GM12878 (cell line): Measurements from ENCODE around the gene SCLT1. TPM values are rescaled to one million over a fixed set of nuclear protein-coding genes. Genes with fewer than 3 reads are reported as not detected.

ENCODE experiments used
- BCLAF1 ChIP-seq: fragments of 450-650 bp; IDR thresholded peaks from 2 replicates; pipeline ENCODE4 v1.6.1; 2017; ENCODE audit warnings: antibody characterized with exemption, mild to moderate bottlenecking, moderate library complexity
- BMI1 ChIP-seq: fragments of 450-650 bp; IDR thresholded peaks from 2 replicates; pipeline ENCODE4 v1.6.1; 2016; ENCODE audit warnings: mild to moderate bottlenecking, moderate library complexity, borderline replicate concordance
- FOXK2 ChIP-seq: fragments of 450-650 bp; IDR thresholded peaks from 2 replicates; pipeline ENCODE4 v1.6.1; 2017; ENCODE audit warnings: mild to moderate bottlenecking, moderate library complexity
- IKZF1 ChIP-seq: fragments of 450-650 bp; conservative IDR thresholded peaks from 2 replicates; pipeline ENCODE4 v1.6.1; 2017; ENCODE audit warnings: antibody characterized with exemption, mild to moderate bottlenecking
- IRF3 ChIP-seq: fragments of 450-650 bp; IDR thresholded peaks from 2 replicates; pipeline ENCODE4 v1.6.1; 2014; ENCODE audit warnings: mild to moderate bottlenecking
- JUNB ChIP-seq: IDR thresholded peaks from 2 replicates; pipeline ENCODE4 v1.6.1; 2016; ENCODE audit warnings: antibody characterized with exemption, mild to moderate bottlenecking
- LARP7 ChIP-seq: fragments of 450-650 bp; IDR thresholded peaks from 2 replicates; pipeline ENCODE4 v1.6.1; 2017; ENCODE audit warnings: mild to moderate bottlenecking
- NFXL1 ChIP-seq: fragments of 450-650 bp; IDR thresholded peaks from 2 replicates; pipeline ENCODE4 v1.6.1; 2017; ENCODE audit warnings: antibody characterized with exemption, mild to moderate bottlenecking, borderline replicate concordance
- POU2F2 ChIP-seq: IDR thresholded peaks from 3 replicates; pipeline ENCODE4 v1.6.1; 2011; ENCODE audit warnings: low read depth, mild to moderate bottlenecking, low read length, borderline replicate concordance
- RB1 ChIP-seq: fragments of 450-650 bp; formaldehyde crosslinking; IDR thresholded peaks from 2 replicates; pipeline ENCODE4 v1.6.1; 2017; ENCODE audit warnings: mild to moderate bottlenecking, borderline replicate concordance
- RBBP5 ChIP-seq: fragments of 200-600 bp; sonication (generic); conservative IDR thresholded peaks from 2 replicates; pipeline ENCODE4 v1.6.1; 2016
- SMAD5 ChIP-seq: IDR thresholded peaks from 2 replicates; pipeline ENCODE4 v1.6.1; 2016; ENCODE audit warnings: antibody characterized with exemption, low read depth
- SMARCA5 ChIP-seq: fragments of 450-650 bp; IDR thresholded peaks from 2 replicates; pipeline ENCODE4 v1.6.1; 2017; ENCODE audit warnings: mild to moderate bottlenecking
- STAT3 ChIP-seq: IDR thresholded peaks from 2 replicates; pipeline ENCODE4 v1.6.1; 2011; ENCODE audit warnings: low read depth, low read length, improper control_type of control experiment
- SUPT20H ChIP-seq: IDR thresholded peaks from 2 replicates; pipeline ENCODE4 v1.6.1; 2011; ENCODE audit warnings: low read depth, mild to moderate bottlenecking, low read length, moderate library complexity, borderline replicate concordance; ENCODE audit not compliant: control insufficient read depth
- TARDBP ChIP-seq: IDR thresholded peaks from 2 replicates; pipeline ENCODE4 v1.6.1; 2016; ENCODE audit warnings: borderline replicate concordance
- TBL1XR1 ChIP-seq: IDR thresholded peaks from 2 replicates; pipeline ENCODE4 v1.6.1; 2012; ENCODE audit warnings: low read depth, low read length, improper control_type of control experiment
- ZNF274 ChIP-seq: IDR thresholded peaks from one replicate; pipeline ENCODE4 v1.8.0; 2011; ENCODE audit not compliant: insufficient read length, insufficient read depth
- ZNF384 ChIP-seq: IDR thresholded peaks from 2 replicates; pipeline ENCODE4 v1.6.1; 2012; ENCODE audit warnings: low read depth, mild to moderate bottlenecking, low read length, improper control_type of control experiment, borderline replicate concordance
- polyA plus RNA-seq, 11 experiments: library from polyadenylated mRNA; depleted of rRNA in 4 of 11; unstranded in 6 of 11; stranded (reverse) in 5 of 11; fragments of >200 nt; fragmentation: Nextera tagmentation in 4 of 11; fragmentation: Illumina TruSeq in 1 of 11; extraction: Ambion mirVana in 4 of 11; extraction: Trizol in 1 of 11; gene quantifications; 1 replicate in 1 of 11; 2 replicates in 10 of 11; pipeline versions ENCODE4 v1.2.1 to v1.2.3, GENCODE V29; 2011 to 2016; ENCODE audit warnings: inconsistent platforms in 2 of 11, missing spikeins in 2 of 11, low read depth in 1 of 11
- total RNA-seq, 4 experiments: library from RNA; depleted of rRNA in 3 of 4; stranded (reverse); fragments of >200 nt in 3 of 4; fragmentation: Illumina TruSeq in 1 of 4; extraction: Trizol in 1 of 4; gene quantifications; 2 replicates each; pipeline versions ENCODE4 v1.2.1 to v1.2.3, GENCODE V29; 2013 to 2021
- TF ChIP-seq, protein P1 (sequence below): IDR thresholded peaks from 2 replicates; pipeline ENCODE4 v1.6.1; 2011; ENCODE audit warnings: borderline replicate concordance, low read depth, mild to moderate bottlenecking, moderate library complexity, mixed read lengths, low read length; ENCODE audit not compliant: insufficient read depth; ENCODE audit errors: extremely low read length
- TF ChIP-seq, protein P2 (sequence below): fragments of 450-650 bp; IDR thresholded peaks from 2 replicates; pipeline ENCODE4 v1.6.1; 2017; ENCODE audit warnings: low read depth, mild to moderate bottlenecking, moderate library complexity
- TF ChIP-seq, protein P3 (sequence below): IDR thresholded peaks from 2 replicates; pipeline ENCODE4 v1.6.1; 2011; ENCODE audit warnings: low read depth, low read length, improper control_type of control experiment, borderline replicate concordance
- TF ChIP-seq, protein P4 (sequence below): IDR thresholded peaks from 2 replicates; pipeline ENCODE4 v1.6.1; 2011; ENCODE audit warnings: borderline replicate concordance, low read depth, mild to moderate bottlenecking, moderate library complexity, low read length; ENCODE audit not compliant: insufficient read depth, poor library complexity, severe bottlenecking

SCLT1 gene
- total and polyA plus RNA-seq, 10 of the 15 experiments (the other 5 are each of a cell fraction or from before 2014, with no cell fraction given) = 7.8 to 31.4 (median 19.6) TPM

GRCh38 chr4:128913228-128913627 lies 180.1 kb downstream of the SCLT1 start (continued):
- TF ChIP-seq BCLAF1 (no peak), NFXL1 (no peak), IRF3 (no peak), STAT3 (no peak), BMI1 (0 out of 2 replicates have a peak, but pooled peaks have one; percentile 33), TBL1XR1 (no peak), POU2F2 (no peak), ZNF384 (no peak), RB1 (no peak), TARDBP (no peak), JUNB (no peak), FOXK2 (no peak), SMAD5 (no peak), SMARCA5 (no peak), RBBP5 (no peak), ZNF274 (no peak), SUPT20H (no peak), LARP7 (no peak), IKZF1 (0 out of 2 replicates have a peak, but pooled peaks have one; percentile 9)
- TF ChIP-seq, protein P1, sequence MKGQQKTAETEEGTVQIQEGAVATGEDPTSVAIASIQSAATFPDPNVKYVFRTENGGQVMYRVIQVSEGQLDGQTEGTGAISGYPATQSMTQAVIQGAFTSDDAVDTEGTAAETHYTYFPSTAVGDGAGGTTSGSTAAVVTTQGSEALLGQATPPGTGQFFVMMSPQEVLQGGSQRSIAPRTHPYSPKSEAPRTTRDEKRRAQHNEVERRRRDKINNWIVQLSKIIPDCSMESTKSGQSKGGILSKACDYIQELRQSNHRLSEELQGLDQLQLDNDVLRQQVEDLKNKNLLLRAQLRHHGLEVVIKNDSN = no peak
- TF ChIP-seq, protein P2, sequence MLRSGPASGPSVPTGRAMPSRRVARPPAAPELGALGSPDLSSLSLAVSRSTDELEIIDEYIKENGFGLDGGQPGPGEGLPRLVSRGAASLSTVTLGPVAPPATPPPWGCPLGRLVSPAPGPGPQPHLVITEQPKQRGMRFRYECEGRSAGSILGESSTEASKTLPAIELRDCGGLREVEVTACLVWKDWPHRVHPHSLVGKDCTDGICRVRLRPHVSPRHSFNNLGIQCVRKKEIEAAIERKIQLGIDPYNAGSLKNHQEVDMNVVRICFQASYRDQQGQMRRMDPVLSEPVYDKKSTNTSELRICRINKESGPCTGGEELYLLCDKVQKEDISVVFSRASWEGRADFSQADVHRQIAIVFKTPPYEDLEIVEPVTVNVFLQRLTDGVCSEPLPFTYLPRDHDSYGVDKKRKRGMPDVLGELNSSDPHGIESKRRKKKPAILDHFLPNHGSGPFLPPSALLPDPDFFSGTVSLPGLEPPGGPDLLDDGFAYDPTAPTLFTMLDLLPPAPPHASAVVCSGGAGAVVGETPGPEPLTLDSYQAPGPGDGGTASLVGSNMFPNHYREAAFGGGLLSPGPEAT = peak; percentile 46; the same call in 1 of the 2 replicates
- TF ChIP-seq, protein P3, sequence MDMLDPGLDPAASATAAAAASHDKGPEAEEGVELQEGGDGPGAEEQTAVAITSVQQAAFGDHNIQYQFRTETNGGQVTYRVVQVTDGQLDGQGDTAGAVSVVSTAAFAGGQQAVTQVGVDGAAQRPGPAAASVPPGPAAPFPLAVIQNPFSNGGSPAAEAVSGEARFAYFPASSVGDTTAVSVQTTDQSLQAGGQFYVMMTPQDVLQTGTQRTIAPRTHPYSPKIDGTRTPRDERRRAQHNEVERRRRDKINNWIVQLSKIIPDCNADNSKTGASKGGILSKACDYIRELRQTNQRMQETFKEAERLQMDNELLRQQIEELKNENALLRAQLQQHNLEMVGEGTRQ = no peak
- TF ChIP-seq, protein P4, sequence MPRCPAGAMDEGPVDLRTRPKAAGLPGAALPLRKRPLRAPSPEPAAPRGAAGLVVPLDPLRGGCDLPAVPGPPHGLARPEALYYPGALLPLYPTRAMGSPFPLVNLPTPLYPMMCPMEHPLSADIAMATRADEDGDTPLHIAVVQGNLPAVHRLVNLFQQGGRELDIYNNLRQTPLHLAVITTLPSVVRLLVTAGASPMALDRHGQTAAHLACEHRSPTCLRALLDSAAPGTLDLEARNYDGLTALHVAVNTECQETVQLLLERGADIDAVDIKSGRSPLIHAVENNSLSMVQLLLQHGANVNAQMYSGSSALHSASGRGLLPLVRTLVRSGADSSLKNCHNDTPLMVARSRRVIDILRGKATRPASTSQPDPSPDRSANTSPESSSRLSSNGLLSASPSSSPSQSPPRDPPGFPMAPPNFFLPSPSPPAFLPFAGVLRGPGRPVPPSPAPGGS = peak; percentile 98
